OCI-M2 (cell line): Measurements from ENCODE around the gene HEYL.

Source experiments
- DNase-seq: peaks from one replicate; lab custom pipeline; 2025; ENCODE audit not compliant: unreplicated experiment; lab: John Stamatoyannopoulos, UW

The HEYL gene

GRCh38 chr1:39638965-39639304, 508 bp downstream of the HEYL start:
- no peak for DNase-seq

DNA sequence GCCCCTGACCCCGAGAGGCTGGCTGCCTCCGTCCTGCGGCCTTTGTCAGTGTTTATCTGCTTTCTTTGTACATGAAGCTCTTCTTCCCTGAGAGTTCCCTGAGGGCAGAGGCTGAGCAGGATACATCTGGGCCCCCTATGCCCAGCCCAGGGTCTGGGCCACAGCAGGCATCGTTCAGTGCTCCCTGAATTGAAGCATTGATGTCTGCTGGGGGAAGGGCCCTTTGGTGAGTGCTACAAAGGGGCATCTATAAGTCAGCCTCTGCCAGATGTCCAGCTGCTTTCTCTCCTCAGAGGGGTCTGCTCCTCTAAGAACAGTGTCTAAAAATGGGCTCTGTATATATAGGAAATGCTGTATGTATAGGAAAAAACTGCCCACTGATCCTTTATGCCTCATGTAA, 2.1 kb downstream of the HEYL start:
- no peak for DNase-seq

DNA sequence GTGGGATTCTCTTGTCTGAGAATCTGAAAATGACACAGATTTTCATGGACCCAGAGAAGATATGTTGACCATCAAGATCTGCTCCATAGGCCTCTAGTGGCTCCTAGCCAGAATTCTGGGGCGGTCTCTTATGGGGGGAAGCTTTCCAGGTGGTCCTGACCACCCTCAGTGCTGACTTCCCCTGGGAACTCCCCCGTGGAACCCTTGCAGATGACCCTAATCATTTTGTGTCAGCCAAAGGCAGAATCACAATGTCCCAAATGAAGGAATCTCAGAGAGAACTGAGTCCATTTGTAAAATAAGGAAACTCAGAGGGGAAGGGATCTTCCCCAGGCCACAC, 3.6 kb downstream of the HEYL start:
- no peak for DNase-seq

- no peak for DNase-seq
Measured at GRCh38 chr1:39635205-39635870, 4.1 kb downstream of the HEYL start.

DNA sequence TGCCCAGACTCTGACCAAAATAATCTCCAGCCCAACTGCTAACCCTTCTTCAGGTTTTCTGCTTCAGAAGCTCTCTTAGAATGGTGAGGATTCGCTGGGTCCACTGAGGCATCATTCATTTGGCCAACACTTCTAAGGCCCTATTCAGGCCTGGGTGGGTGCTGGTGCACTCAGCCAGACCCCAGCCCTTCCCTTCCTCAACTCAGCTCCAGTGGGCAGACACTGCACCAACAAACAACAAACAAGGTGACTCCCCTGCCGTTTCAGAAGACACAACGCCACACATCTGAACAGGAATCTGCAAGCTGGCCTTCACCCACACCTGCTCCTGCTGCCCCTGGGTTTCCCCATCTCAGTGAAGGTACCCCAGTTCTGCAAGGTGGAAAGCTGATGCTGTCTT, 6.0 kb downstream of the HEYL start:
- no peak for DNase-seq

DNA sequence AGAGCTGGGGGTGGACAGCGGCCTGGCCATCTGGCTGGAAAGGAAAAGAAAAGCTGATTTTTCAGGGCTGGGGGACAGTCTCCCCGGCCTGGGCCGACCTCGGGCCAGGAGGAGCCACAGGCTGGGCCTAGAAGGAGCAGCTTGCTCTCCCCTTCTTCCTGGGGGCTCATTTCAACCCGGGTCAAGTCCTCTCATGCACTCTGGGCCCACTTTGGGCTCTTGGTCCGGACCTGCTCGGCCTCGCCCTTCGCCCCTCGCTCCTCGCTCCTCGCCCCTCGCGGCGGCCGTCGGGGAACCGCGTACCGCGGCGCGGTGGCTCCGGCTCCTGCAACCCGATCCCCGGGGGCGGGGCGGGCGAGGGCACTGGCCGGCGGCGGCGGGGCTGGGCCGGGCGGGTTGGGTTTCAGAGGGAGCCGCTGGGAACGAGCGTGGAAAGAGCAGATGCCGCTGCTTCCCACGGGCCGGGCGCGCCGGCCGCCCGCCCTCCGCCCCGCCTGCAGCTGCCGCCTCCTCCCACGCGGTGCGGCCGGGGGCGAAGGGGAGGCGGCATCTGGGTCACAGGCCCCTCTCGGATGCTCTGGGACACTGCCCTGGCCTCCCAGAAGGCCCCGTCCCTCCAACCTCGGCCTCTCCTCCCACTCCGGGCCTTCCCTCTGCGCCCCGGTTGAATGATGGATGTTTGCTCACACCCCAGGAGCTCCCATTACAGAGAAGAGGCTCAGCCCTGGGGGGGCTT, 6.6 kb downstream of the HEYL start:
- no peak for DNase-seq

- DNase-seq = no peak
Measured at GRCh38 chr1:39632323-39632681, 7.1 kb downstream of the HEYL start.

DNA sequence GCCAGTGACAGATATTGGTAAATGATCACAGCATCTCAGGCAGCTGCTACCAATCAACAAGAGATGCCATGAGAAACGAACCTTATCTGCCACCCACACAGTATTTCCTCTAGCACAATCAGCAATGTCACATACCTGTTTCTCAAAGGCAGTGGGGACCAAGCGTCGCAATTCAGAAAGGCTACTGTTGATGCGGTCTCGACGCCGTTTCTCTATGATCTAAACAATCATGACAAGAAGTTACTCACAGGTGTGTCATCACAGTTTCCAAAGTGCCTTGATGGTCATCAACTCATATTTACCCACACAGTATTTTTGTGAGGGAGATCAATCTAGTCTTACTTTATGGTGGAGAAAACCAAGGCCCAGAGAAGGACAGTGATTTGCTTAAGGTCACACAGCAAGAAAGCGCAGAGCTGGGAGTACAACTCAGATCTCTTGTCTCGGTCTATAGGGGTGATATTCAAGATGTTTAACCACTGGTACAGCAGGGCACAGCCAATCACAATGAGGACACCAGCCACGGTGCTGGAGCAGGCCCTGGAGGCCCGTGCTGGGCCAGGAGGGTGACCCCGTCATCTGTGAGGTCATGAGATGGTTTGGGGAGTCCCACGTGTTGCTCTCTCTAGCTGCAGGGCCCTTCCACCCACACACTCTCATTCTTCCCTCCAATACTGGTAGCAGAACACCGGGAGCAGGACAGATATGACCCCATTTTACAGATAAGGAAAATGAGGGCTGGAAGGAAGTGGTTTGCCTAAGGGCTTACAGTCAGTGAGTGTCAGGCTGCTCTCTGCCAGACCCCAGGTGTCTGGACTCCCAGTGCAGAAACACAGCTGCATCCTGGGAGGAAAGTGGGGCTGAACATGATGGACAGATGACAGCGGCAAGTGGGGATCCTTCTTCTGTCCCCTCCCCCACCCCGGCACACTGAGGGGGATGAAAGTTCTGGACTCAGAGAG, 7.8 kb downstream of the HEYL start:
- no peak for DNase-seq

DNA sequence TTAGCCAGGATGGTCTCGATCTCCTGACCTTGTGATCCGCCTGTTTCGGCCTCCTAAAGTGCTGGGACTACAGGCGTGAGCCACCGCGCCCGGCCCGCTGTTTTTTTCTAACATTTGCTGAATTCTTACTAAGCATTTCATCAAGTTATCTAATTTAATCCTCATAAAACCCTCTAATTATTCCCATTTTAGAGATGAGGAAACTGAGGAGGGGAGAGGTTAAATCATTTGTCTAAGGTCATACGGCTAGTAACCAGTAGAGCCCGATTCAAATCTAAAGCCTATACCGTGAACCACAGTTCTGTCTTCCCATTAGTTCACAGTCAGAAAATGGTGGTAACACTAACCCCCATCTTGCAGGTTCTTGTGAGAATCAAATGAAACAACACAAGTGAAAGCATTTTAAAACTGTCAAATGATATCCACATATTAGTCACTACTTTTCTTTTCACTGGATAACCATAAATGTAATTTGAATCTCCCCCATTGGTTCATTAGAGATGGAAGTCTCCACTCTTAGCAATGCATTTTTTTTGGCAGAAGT, 10.6 kb downstream of the HEYL start:
- no peak for DNase-seq

DNA sequence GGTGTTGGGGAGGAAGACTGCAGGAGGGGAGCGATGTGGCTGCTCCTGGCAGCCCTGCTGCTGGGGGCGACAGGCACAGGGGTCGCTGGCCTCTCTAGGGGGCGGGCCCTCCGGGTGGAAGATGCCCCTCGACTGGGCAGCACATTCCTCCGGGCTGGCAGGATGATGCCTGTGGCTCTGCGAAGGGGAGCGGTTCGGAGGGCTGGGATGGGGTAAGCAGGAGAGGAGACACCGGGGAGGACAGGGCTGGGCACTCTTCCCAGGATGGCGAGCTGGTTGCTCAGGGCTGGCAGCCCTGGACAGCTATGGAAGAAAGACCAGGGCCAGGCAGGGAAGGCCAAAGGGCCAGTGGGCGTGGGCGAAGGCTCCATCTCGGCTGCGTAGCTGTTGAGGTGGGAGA, 12.8 kb downstream of the HEYL start:
- DNase-seq = no peak

DNA sequence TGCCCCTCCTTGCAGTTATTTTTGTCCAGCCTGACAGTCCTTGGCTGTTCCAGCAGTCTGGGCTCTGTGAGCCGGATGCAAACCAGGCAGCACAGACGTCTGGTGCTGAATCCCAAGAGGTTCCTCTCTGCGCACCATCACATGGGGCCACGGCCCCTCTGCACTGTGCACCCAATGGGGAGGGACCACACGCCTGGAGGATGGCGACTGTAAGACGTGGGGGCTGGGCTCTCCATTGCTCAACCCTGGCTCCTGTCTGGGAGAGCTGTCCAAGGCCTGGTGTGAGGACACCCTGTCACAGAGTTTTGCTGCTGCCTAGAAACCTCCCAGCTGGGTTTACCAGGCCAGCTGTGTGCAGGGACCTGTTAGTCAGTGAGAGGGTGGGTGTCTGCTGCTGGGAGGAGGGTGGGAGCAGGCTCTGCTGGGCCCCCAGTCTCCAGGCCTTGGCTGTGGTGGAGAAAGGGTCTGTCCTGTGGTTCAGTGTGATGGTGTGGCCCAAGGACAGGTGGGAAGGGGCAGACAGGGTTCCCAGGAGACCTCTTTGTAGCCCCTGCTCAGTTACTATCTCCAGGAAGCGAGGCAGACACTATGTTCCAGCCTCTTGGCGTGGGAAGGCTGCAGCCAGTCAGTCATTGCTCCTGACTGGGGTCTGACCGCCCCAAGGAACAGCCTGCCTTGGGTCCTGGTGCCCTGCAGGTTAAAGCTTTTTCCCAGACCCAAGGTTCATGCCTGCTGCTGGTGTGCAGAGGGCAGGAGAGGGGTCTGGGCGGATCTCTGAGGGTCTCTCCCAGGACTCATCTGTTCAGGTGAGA, 13.8 kb downstream of the HEYL start:
- DNase-seq = no peak

- no peak for DNase-seq
Measured at GRCh38 chr1:39625009-39625408, 14.4 kb downstream of the HEYL start.

GRCh38 chr1:39623053-39623452, 16.4 kb downstream of the HEYL start:
- no peak for DNase-seq

GRCh38 chr1:39622427-39622826, 17.0 kb downstream of the HEYL start:
- no peak for DNase-seq

DNA sequence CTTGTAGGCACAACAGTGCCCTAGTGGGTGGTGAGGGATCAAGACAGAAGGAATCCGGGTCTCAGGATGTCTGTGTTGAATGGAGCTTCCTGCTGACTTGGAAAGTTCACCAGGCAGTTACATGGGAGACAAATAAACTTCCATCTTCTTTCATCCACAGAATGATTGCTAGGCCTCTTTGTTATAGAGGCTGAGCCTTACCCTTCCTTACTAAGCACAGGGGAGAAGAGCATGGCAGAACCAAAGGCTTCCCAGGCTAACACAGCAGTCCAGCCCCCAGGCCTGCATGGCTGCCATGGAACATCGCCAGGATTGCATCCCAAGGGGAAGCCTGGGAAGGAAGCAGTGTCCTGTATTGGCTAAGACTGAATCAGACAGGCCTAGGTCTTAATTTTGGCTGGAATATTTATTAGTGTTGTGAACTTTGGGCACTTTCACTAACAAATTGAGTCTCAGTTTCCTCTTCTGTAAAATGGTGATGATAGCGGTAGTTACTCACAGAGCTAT, 18.7 kb downstream of the HEYL start:
- no peak for DNase-seq

GRCh38 chr1:39617488-39618049, 21.9 kb downstream of the HEYL start:
- no peak for DNase-seq

GRCh38 chr1:39615086-39615673, 24.3 kb downstream of the HEYL start:
- no peak for DNase-seq

DNA sequence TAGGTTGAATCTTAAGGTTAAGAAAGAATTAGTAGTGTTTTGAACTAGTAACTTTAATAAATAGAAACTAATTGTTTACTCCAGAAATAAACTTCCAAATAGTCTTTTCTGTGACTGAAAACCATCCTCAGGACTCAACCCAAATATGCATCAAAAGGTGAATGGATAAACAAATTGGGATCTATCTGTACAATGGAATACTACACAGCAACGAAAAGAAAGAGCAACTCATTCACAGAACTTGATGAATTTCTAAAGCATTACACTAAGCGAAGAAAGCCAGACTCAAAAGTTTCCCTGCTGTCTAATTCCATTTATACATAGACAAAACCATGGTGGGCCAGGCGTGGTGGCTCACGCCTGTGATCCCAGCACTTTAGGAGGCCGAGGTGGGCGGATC, 25.0 kb downstream of the HEYL start:
- DNase-seq = no peak

DNA sequence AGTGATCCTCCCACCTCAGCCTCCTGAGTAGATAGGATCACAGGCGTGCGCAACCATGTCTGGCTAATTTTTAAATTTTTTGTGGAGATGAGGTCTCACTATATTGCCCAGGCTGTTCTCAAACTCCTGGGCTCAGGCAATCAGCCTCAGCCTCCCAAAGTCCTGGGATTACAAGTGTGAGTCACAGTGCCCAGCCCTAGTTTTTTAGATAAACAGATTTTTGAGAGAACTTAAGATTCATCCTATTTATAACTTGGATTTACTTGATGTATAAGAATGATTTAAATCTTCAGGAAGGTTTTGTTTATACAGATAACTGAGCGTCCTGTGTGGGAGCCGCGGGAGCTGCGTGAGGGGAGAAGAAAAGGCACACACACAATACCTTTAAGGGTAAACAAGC, 26.2 kb downstream of the HEYL start:
- no peak for DNase-seq
